GM19455 (cell line): ENCODE measurements around the gene TRIM28.
A peak's percentile ranks its signal among the peaks of the same experiment; 100 is the strongest.
"Not testable (repeated sequence)": the region's sequence is repeated elsewhere in the genome, so short reads cannot be mapped to it uniquely, and the experiment has no call there.

Experiments
- ATAC-seq: cut with Tn5 transposase; IDR thresholded peaks from one replicate; pipeline ENCODE4 v1.9.1; 2021; ENCODE audit not compliant: unreplicated experiment

TRIM28 gene

DNA sequence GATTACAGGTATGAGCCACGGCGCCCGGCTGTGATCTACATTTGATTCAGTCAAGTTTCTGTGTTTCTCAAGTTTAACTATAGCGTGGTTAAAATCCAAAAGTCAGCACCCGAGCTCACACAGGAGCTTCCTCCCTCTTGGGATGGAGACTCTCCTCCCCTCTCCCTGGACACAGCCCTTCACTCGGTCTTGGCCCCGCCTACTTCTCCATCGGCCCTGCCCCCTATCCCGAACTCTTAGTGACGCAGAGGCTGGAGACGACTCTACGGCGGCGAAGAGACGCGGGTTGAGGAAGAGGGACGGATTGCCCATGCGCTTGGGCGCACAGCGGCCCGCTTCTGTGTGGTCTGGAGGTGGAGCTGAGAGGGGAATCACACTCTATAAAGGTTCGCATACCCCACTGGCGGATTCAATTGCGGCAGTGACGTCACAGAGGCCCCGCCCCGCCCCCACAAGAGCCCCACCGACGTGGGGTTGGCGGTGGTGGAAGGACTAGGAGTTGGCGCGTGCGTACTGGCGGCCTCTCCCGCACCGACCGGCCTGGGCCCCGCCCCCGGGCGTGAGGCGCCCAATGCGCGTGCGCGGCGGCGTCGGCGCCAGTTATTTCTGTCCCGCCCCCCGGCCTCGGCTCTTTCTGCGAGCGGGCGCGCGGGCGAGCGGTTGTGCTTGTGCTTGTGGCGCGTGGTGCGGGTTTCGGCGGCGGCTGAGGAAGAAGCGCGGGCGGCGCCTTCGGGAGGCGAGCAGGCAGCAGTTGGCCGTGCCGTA is at the start of gene TRIM28:
TRIM28 (plus strand) TSS at position 239 of the 765 bp plus-strand sequence. CDS start 694 bp downstream, outside the sequence.
- ATAC-seq, result peak; percentile 74

DNA sequence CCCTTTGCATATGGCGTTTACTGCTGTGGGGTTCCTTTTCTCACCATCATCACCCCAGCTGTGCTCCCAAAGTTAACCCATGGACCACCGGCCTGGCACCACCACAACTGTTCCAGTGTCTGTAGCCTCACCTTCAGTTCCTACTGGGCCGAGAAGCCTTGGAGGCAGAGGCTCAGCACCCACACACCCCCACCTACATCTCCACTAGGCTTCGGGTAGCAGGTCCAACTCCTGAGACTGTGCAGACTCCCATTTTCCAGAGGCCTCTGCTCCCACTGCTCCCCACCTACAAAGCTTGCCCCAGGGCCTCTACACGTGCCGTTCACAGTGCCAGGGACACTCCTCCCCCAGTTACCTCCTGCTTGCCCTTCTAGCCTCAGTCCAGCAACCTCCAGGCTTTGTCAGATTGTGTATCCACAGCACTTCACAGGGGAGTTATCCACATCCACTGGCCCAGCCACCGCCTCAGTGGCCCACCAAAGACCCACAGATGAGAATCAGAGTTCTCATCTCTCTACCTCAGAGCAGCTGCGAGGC is 46.2 kb upstream of the TRIM28 start:
- no peak for ATAC-seq

DNA sequence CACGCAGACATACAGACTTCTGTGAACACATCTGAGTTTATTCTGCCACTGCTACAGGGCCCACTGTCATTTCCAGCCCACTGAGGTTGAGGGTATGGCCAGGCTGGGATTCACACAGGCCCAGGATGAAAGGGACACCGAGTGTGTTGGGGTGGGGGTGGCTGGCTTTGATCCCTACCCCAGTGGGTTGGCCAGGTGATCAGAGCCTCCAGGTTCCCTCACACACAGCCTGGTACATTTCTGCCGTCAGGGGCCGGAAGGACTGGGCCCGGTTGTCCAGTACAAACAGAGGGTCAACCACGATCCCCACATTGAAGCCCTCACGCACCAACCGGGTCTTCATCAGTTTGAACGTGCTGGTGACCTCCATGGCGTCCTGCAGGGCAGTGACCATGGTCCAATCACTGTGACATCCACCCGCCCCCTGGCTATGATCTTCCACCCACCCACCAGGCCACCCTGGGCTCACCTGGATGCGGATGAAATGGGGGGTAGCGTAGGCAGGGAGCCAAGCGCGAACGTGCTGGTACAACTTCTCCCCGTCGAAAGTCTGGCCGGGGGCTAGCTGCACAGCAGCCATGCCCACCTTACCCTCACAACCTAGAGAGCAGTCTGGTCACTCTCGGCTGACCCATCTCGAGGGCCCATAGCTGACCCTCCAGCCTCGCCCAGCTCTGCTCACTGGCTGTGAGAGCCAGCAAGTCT is 45.4 kb upstream of the TRIM28 start:
- ATAC-seq, result no peak

DNA sequence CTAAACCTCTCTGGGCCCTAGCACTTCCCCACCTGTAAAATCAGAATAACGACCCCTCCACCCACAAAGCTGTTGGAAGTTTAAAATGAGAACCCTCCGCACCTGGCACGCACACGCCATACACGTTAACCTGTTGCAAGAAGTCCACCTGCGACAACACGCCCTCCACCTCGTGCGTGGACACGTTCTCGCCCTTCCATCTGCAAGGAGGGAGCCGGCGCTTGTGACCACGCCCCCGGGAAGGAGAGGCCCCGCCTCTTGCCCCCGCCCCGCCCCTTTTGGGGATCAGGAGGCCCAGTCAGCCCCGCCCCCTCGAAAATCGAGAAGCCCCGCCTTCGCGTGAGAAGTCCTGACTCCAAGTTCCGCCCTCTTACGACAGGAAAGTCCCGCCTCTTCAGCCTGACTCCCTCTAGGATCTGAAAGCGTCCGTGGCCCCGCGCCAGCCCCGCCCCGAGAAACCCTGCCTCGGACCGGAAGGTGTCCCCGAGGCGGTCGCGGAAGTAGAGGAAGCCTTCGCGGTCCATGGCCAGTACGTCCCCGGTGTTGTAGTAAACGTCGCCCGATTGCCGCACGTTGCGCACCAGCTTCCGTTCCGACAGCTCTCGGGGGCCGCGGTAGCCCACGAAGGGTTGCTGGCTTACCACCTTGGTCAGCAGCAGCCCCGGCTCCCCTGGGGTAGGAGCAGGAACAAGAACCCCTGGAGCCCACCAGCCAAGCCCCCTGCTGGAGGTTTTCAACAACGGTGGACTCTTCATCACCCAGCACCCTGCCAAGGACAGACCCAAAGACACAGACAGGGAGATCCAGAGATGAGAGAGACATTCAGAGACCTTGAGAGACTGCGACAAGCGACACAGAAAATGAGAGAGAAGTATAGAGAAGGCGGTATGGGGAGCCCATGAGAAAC is 44.6 kb upstream of the TRIM28 start:
- peak; percentile 78 for ATAC-seq

DNA sequence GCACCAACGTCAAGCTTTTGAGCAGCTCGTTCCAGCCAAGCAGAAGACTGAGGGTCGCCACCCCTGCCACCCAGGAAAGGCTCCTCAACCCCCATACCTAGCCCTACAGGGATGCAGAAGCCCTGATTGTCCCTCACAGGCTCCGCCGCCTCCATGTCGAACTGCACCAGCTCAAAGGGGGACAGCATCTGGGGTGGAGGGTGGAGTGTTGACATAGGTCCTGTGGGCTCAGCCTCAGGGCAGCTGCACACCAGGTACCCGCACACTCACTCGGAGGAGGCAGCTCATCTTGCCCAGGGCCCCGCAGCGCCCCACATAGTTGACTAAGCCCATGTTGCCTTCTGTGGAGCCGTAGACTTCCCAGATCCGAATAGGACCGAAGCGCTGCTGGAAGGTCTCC is 43.6 kb upstream of the TRIM28 start:
- ATAC-seq, result no peak

DNA sequence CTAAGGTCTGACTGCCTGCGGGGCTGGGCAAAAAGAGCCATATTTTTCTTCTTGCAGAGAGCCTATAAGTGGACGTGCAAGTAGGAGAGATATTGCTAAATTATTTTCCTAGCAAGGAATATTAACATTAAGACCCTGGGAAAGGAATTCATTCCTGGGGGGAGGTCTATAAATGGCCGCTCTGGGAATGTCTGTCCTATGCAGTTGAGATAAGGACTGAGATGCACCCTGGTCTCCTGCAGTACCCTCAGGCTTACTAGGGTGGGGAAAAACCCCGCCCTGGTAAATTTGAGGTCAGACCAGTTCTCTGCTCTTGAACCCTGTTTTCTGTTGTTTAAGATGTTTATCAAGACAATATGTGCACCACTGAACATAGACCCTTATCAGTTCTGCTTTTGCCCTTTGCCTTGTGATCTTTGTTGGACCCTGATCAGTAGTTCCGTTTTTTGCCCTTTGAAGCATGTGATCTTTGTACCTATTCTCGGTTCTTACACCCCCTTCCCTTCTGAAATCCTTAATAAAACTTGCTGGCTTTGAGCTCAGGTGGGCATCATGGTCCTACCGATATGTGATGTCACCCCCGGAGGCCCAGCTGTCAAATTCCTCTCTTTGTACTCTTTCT is 36.2 kb upstream of the TRIM28 start:
- not testable (repeated sequence) for ATAC-seq

DNA sequence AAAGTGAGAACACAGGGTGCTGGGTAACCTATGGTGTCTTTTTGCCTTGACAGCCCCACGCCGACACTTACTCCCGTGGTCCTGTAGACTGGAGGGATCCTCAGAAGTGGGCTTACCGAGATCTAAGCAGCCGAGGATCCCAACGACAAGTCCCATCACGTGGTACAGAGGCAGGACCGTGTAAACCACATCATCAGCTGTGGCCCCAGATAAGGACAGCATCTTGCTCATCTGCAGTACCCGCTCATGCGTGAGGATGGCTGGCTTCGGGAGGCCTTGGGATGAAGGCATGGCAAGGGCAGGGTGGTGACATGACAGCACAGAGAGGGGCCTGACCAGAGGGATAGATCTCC is 34.2 kb upstream of the TRIM28 start:
- no peak for ATAC-seq

DNA sequence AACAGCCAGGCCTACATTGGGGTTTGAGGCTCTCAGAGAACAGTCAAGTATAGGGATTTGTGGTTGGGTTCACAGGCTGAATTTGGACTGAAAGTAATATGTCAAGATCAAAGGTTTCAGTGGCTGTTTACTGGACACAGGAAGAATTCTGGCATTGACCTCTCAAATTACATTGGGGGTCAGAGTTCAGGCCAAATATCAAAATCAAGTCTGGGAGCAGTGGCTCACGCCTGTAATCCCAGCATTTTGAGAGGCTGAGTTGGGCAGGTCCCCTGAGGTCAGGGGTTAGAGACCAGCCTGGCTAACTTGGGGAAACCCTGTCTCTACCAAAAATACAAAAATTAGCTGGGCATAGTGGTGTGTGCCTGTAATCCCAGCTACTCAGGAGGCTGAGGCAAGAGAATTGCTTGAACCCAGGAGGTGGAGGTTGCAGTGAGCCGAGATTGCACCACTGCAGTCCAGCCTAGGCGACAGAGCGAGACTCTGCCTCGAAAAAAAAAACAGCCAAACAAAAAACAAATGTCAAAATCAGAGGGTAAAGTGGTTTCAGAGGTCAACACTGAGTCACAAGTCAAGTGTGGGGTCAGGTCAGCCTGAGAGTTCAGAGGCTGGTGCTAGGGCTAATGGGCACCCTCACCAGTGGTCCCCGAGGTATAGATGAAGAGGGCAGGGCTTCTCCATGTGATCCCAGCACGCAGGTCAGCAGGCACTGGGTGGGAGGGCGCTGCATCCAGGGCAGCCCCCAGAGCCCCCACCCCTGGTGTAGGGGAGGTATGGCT is 33.6 kb upstream of the TRIM28 start:
- ATAC-seq, result no peak

DNA sequence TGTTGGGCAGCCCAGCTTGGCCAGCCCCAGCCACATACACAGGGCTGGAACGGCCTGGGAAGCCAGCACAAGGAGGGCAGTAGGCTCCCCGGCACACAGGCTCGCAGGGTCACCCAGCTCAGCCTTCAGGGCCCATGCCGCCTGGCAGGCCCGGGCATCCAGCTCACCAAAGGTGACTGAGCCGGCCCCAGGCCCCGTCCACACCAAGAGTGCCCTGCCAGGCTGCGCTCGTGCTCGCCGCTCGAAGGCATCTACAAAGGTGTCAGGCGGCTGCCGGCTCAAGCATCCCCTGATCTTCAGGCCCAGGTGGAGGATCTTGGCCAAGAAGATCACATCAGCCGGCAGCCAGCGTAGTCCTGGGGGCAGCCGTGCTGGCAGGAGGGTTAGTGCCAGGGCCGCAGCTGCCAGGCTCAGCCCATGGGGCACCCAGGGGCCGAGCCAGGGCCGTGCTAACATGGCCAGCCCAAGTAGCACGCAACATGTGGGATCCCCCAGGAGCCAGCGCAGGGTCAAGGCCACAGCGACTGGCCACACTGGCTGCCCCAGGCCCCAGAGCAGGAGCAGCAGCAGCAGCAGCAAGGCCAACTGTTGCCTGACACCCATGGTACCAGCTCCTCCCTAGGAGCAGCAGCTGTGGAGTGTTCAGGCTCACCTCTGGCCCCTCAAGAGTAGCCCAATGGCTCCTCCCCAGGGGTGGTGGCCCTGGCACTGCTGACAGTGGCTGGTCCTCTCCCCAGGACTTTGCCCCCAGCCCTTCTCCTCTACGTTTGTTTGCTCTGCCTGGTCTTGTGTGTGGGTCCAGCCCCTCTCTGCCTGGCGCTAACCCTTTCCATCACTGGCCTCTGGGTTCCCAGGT is 32.3 kb upstream of the TRIM28 start, which contains the start of gene SLC27A5:
SLC27A5 (minus strand) TSS at position 640 of the 856 bp plus-strand sequence; CDS start at position 603, 37 bp downstream.
- no peak for ATAC-seq

DNA sequence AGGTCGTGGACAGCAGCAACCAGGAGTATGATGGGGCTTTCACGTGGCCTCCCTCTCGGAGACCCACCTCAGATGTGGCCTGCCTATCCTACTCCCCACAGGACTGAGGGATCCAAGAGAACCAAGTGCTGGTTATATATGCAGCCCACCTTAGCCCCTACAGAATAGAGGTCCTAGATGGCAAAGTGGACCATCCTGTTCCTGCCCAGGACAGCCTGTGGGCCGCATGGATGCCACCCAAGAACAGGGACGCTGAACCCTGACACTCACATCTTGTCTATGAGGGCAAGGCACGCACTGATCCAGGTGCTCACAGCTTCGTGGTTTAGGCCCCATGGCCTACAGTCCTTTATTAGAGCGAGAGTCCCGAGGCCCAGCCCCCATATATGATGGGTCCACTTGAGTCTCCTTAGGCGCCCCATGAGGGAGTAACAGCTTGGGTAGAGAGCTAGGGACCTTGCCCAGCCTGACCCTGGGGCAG is 30.6 kb upstream of the TRIM28 start:
- no peak for ATAC-seq

DNA sequence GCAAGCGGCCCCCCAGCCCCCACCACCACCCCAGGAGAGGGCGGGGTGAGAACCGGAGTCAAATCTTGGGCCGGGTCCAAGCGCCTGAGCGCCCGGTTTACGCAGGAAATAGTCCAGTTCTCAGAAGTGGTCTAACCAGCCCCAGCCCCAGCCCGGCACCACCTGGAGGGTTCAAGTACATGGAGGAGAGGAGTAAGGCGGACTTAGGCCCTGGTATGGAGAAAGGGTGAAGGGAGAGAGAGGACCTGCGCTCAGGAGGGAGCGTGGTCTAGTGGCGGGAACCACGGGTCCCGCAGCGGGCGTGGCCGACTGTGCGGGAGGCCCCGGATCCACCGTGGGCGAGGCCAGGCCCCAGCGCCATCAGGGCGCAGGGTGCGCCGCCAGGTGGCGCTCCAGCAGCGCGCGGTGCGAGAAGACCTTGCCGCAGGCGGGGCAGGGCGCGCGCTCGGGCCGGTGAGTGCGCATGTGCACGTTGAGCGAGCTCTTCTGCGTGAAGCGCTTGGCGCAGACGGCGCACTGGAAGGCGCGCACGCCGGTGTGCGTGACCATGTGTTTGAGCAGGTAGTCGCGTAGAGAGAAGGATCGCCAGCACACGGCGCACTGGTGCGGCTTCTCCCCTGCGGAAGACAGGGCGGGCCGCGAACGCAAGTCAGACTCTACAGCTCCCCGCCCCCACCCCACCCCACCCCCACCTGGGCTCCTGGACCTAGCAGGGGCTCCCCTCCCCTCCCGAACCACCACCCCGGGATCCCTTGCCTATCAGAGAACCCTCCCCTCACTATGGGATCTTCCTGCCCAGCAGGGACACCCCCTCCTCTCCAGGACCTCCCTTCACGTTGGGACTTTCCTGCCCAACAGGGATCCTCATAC is 29.9 kb upstream of the TRIM28 start:
- peak; percentile 59 for ATAC-seq

DNA sequence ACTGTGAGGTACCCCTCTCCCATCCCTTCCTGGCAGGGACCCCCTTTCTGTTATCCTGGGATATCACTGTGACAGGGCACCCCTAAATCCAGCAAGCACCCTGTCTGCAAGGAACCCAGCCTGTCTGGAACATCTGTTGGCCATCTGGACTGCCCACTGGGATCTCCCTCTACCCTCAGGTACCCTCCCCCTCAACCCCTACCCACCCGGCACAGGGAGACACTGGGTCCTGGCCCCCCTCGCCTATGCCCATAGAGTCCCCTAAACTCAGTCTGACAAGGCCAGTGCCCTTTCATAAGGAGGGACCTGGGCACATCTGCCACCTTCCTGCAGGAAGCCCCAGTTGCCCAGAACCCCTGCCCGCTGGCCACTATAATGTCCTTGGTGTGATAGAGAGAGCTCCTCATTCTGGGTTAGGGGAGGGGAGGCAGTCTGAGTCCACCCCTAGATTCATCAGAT is 29.3 kb upstream of the TRIM28 start:
- no peak for ATAC-seq

DNA sequence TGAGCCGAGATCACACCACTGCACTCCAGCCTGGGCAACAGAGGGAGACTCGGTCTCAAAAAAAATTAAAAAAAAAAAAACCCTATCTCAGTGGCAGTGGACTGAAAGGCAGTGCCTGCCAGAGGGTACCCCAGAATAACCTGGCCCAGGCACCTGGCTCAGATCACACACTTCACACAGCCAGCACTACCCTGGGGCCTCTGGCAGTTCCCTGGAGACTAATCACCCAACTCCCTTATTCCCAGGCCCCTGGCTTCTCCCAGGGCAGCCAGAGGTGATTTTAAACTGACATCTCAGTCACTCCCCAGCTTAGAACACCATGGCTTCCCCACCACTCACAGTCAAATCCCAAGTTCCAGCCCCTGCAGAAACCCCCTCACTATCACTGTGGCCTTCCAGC is 28.6 kb upstream of the TRIM28 start:
- no peak for ATAC-seq

DNA sequence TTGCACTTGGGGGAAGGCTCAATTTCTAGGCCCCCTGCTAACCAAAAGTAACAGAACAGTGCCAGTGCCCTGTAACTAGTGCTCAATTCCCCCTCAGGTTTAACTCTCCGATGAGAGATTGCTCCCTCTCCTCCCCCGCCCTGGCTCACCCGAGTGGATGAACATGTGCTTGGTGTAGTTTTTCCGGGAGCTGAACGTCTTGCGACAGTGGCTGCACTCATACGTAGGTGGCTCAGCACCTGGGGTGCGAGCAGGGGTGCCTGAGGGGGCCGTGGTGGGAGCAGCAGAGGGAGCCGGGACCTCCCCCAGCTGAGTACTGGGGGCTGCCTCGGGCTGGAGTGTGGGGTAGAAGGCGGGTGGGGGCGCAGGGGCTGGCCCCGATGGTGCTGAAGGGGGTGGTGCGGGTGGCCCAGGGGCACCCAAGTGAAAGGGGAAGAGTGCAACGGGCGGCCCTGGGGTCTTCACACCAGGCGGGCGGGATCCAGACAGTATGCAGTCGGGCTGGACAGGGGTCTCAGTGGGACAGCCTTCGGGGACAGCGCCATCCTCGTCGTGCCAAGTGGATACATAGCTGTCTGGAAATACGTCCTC is 27.5 kb upstream of the TRIM28 start:
- ATAC-seq, result no peak

DNA sequence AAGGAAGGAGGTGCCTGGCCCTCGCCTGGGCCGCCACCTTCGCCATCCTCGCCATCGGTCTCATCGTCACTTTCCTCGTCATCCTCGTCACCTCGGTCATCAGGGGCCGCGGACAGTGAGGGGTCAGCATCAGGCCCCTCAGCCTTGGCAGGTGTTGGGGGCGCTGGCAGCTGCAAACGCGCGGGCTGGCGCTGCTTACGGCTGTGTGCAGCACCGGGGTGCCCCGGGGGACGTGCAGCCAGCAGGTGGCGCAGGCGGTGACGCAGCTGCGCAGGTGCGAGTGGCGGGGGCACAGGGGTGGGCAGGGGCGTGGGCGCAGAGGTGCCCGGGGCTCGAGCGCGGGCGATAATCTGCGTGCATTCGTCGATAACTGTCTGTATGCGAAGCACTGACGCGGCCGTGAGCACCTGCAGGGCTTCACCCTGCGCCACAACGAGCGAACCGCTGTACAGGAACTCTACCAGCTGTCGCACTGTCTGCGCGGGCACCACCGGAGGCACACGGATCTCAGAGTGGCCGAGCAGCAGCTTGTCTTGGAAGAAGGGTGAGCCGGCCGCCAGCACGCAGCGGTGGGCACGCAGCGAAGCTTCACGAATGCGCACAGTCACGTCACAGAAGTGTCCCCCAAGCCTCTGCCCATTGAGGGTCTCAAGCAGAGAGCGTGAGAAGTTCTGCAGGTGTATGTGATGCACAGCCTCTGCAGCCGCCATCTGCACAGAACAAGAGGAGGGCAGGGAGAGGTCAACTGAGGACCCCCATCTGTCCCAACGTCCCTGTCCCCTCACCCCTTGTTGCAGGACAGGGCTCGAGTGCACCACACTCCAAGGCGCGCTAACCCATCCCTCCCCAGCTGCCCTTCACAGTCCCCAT is 26.7 kb upstream of the TRIM28 start:
- no peak for ATAC-seq
